Mesangial cell (primary cell): ENCODE measurements around the gene FRMD8. TPM values are rescaled to one million over a fixed set of nuclear protein-coding genes. Genes with fewer than 3 reads are reported as not detected.

ENCODE experiments used
- total RNA-seq: library from RNA; depleted of rRNA; stranded (reverse); fragments of >200 nt; gene quantifications from 2 replicates; pipeline ENCODE4 v1.2.3, GENCODE V29; 2015

FRMD8 gene
- 37.6 and 41.9 TPM in 2 replicates for total RNA-seq

GRCh38 chr11:65386307-65387140 is at the start of gene FRMD8:
FRMD8 (plus strand) TSS chr11:65386637; CDS start chr11:65387037, 400 bp downstream.

GRCh38 chr11:65354265-65355012 is 32.0 kb upstream of the FRMD8 start, which contains the start of gene TIGD3:
TIGD3 (plus strand) TSS chr11:65354751; CDS start chr11:65355809, 1,058 bp downstream.

GRCh38 chr11:65382033-65382803 is 4.2 kb upstream of the FRMD8 start, which contains the start of gene SLC25A45:
SLC25A45 (minus strand) TSS chr11:65382646; CDS start chr11:65381951, 695 bp downstream.

GRCh38 chr11:65422633-65423515 is 36.4 kb downstream of the FRMD8 start, which contains the start of gene NEAT1:
NEAT1 (plus strand) TSS chr11:65422798.

Other genes starting within 250 kb of the FRMD8 start
- gene SPDYC, start 216.4 kb upstream of the FRMD8 start, total RNA-seq: not detected in 2 replicates
- gene CAPN1, start 204.7 kb upstream of the FRMD8 start, total RNA-seq: 327 and 383 TPM in 2 replicates
- gene POLA2, start 124.7 kb upstream of the FRMD8 start, total RNA-seq: 6.7 and 28.8 TPM in 2 replicates
- gene CDC42EP2, start 71.8 kb upstream of the FRMD8 start, total RNA-seq: 19.9 and 24.8 TPM in 2 replicates
- gene DPF2, start 52.8 kb upstream of the FRMD8 start, total RNA-seq: 37.2 and 41.3 TPM in 2 replicates
- 0.25 and 0.33 TPM in 2 replicates for gene TIGD3, start 31.9 kb upstream of the FRMD8 start, total RNA-seq
- gene SLC25A45, start 4.0 kb upstream of the FRMD8 start, total RNA-seq: 0.98 and 1.8 TPM in 2 replicates
- 16.5 and 75.2 TPM in 2 replicates for gene NEAT1, start 36.2 kb downstream of the FRMD8 start, total RNA-seq
- 629 and 944 TPM in 2 replicates for gene MALAT1, start 112.4 kb downstream of the FRMD8 start, total RNA-seq
- 111 and 114 TPM in 2 replicates for gene SCYL1, start 138.4 kb downstream of the FRMD8 start, total RNA-seq
- 104 and 399 TPM in 2 replicates for gene LTBP3, start 171.7 kb downstream of the FRMD8 start, total RNA-seq
- 85.4 and 152 TPM in 2 replicates for gene ZNRD2, start 183.8 kb downstream of the FRMD8 start, total RNA-seq
- gene FAM89B, start 185.9 kb downstream of the FRMD8 start, total RNA-seq: 69.9 and 115 TPM in 2 replicates
- gene EHBP1L1, start 189.4 kb downstream of the FRMD8 start, total RNA-seq: 45.1 and 49.6 TPM in 2 replicates
- gene KCNK7, start 209.2 kb downstream of the FRMD8 start, total RNA-seq: 0.25 TPM in 1 of 2 replicates, not detected in the other
- gene MAP3K11, start 227.6 kb downstream of the FRMD8 start, total RNA-seq: 52.6 and 58.7 TPM in 2 replicates
- 62.6 and 74.9 TPM in 2 replicates for gene PCNX3, start 229.1 kb downstream of the FRMD8 start, total RNA-seq